Measurements from ENCODE around the gene RCAN3.
"Not testable (repeated sequence)": the region's sequence is repeated elsewhere in the genome, so short reads cannot be mapped to it uniquely, and the experiment has no call there.

The RCAN3 gene

DNA sequence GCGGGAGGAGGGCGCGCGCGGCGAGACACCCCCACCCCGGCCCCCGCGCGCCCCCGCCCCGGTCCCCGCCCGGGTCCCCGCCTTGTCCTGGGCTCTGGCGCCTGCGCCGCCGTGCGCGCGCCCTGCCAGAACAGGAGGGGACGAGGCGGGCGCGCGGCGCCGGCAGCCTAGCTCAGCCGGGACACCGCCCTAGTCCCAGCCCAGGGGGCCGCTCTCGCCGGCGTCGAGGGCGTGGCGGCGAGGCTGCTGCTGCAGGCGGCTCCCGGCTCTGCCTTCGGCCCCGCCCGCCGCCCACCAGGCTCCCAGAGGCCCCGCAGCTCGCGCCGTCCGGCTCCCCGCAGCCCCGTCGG lies at the start of gene RCAN3:
TSS of gene RCAN3 (plus strand) at position 128 of the 350 bp plus-strand sequence. CDS start 11,537 bp downstream, outside the sequence.
- DNase-seq = peak; percentile 80

DNA sequence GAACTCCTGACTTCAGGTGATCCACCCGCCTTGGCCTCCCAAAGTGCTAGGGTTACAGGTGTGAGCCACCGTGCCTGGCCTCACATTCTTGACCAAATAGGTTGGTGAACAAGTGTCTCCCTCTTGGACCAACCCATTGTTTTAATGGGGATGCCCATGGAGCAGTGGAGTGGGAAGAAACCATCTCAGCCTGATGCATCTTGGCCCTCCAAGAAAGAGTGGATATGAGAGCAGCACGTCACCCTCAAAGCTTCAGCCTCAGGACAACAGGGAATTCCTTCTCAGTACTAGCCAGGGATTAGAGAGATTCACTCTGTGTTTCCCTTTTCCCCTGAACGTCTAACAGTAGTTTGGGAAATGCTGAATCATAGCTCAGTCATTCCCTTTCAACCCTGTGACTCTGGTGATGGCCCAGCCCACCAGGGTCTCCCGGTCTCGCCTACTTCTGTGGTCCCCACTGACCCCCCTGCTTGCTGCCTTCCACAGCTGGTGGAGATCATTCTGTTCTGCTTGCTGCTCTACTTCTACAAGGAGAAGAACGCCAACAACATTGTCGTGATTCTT lies 49.6 kb upstream of the RCAN3 start:
- no peak for DNase-seq

DNA sequence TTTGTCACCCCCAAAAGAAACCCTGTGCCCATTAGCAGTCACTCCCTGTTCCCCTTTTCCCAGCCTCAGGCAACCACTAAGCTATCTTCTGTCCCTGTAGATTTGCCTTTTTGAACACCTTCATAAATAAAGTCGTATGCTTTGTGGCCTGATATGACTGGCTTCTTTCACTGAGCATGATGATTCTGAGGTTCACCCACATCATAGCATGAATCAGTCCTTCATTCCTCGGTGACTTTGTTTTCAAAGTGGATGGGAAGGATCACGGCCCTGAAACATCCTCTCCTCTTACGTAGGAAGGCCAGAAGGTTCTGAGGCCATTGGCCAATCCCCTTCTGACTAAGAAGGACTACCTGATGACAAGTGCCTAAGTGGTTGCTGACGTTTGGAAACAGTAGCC lies 48.0 kb upstream of the RCAN3 start:
- no peak for DNase-seq

DNA sequence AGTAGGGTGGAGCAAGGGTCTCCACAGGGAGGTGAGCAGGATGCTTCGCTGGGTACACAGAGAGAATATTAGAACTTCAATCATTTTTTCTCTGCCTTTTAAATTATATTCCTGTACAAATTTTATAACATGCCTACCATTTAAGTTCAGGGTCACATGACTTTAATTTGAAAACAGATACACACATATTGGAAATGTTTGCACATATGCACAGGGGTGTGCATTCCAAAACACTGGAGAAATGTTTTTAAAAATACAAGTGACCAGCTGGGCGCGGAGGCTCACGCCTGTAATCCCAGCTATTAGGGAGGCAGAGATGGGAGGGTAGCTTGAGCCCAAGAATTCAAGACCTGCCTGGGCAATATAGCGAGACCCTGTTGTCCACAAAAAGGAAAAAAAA lies 47.4 kb upstream of the RCAN3 start:
- no peak for DNase-seq

DNA sequence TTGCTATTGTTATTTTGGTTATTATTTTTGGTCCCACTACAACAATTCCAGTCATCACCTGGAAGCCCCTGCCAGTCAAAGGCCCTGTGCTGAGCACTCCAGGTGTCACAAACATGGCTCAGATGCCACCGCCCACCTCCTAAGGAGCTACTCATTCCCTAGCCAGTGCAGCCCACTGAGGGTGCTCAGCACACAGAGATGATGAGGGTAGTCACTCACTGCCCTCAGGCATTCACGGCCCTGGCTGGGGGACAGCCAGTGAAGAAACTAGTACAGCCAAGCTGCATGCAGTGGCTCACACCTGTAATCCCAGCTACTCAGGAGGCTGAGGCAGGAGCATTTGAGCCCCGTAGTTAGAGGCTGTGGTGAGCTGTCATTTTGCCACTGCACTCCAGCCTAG lies 44.8 kb upstream of the RCAN3 start:
- DNase-seq = no peak

DNA sequence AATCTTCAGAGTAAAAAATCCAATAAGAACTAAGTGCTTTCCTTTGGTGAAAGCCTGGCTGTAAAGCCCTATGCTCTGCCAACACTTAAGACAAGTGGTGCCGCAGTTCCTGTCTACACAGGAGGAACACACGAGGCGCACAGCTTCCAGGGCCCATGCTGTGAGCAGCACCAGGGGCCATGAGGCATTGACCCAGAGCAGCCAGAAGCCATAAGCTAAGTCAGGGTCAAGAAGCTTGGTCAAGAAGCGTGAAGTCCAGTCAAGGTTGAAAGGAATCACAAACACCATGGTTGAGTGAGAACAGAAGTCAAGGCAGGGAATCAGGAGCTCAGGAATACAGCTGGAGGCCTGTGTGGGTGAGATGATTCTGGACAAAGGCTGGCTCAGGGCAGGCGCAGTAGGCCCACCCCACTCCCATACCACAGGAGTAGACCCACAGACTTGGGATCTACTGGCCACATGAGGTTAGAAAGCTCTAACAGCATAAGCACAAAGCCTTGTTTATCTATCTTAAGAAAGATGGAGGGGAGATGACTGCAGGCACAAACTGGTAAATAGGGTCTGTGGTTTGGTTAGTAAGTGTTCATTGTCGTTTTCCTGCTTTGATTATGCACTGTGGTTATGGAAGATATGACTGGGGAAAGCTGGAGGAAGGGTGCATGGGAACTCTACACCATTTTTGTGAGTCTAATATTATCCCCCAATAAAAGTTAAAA lies 42.9 kb upstream of the RCAN3 start:
- no peak for DNase-seq

DNA sequence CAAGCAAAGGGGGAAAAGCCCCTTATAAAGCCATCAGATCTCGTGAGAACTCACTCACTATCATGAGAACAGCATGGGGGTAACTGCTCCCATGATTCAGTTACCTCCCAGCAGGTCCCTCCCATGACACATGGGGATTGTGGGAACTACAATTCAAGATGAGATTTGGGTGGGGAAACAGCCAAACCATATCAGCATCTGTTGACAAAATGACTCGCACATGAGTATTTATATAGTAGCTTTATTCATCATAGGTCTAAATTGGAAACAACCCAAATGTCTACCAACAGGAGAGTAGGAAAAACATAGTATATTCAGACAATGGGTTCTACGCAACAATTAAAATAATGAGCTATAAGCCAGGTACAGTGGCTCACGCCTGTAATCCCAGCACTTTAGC lies 40.5 kb upstream of the RCAN3 start:
- DNase-seq = not testable (repeated sequence)

DNA sequence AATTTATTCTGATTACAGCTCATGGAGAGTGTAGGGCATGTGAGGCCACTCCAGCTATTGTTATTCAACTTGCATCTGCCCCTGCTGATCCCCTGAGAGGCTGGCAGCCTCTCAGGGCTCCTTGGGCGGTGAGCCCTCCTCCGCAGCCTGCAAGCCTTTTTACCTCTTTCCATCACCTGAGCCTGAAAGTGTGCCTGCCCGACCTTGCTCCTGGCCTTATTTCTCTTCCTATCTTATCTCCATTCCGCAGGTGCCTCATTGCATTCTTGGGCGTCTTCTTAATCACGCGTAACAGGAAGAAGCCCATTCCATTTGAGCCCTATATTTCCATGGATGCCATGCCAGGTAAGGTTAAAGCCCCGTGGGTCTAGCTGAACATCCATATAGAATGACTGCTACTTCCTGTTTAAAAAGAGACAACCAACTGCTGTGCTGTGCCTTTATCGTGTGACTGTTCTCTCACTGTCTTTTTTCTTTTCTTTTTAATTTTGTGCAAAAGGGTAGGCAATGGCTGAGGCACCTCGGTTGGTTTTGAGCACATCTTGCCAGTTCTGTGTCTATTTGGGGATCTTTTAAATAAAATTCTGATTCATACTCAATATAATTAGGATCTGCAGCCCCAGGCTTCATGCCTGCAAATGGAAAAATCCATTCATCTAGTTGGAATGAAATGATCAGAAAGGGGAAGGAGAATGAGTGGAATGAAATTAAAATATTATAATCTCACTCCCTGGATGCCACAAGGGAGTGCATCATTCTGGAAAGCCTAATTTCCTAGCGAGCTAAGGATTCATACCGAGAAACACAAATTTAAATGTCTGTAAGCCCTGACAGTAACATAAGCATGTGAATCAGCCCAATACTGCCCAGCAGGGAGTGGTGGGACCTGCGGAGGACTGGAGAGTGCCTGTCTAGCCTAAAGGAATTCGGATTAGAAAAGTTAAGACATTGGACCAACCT lies 38.6 kb upstream of the RCAN3 start:
- no peak for DNase-seq

DNA sequence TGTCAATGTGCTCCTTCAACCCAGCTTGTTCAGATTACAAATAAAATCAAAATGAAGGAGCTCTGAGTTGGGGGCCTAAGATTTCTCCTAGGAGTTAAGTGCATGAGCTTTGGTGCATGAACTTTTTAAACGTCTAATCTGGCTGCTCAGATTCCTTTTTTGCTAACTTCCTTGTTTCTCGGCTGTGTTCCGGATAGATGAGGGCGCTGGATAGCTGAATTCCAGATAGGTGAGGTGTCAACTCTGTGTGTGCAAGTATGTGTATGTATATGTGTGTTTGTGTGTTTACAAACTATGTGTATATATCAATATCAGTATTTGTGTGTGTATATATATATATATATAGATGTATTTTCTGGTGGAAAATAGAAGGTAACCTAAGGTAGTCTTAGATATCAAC lies 37.5 kb upstream of the RCAN3 start:
- DNase-seq = no peak

DNA sequence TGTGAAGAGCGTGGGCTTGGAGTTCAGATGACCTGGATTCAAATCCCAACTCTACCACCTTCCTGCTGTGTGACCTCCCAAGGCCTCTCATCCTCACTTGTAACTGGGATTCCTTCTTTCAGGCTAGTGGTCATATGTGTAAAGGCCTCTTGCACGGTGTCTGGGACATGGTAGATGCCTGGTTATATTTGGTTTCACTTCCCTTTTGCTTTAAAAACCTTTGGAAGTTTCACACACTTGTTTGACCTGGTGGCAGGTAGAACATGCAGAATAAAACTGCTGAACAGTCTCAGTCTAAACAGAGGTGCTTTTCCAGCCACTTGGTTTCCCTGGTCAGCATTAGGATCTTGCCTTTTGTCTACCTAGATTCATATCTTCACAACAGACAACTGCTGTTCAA lies 37.0 kb upstream of the RCAN3 start:
- no peak for DNase-seq

DNA sequence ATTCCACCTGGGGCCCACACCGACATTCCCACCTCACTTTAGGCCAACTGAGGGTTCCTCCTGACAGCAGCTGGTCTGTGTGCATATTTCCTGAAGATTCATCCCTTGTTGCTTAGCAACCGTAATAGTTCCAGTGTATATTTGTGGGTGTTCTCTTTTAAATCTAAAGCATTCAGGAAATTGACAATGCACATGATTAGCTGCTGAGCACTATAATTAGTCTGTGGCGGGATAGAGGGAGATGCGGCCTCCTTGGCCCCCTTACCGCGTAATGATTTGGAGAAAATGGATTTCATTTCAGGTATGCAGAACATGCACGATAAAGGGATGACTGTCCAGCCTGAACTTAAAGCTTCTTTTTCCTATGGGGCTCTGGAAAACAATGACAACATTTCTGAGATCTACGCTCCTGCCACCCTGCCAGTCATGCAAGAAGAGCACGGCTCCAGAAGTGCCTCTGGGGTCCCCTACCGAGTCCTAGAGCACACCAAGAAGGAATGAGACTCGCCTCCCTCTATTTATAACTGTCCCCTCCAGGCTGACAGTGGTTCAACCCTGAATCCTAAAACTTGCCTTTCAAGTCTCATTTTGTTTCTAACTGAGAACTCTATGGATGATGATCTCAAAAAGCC lies 33.8 kb upstream of the RCAN3 start:
- no peak for DNase-seq

DNA sequence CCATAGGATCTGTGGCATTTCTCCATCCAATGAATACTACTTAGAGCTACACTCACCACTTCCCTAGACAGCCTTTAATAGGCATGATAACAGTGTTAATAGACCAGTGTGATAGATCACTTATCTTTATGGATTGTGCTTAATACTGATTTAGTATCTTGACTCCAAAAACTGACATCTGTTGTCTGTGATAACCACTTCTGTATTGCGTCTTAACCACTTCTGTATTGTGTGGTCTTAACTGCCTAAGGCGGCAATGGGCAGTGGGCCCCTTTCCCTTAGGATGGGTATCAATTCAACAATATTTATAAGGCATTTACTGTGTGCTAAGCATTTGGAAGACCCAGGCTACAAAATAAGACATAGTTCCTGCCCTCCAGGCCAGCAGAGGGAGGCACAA lies 32.0 kb upstream of the RCAN3 start:
- no peak for DNase-seq

DNA sequence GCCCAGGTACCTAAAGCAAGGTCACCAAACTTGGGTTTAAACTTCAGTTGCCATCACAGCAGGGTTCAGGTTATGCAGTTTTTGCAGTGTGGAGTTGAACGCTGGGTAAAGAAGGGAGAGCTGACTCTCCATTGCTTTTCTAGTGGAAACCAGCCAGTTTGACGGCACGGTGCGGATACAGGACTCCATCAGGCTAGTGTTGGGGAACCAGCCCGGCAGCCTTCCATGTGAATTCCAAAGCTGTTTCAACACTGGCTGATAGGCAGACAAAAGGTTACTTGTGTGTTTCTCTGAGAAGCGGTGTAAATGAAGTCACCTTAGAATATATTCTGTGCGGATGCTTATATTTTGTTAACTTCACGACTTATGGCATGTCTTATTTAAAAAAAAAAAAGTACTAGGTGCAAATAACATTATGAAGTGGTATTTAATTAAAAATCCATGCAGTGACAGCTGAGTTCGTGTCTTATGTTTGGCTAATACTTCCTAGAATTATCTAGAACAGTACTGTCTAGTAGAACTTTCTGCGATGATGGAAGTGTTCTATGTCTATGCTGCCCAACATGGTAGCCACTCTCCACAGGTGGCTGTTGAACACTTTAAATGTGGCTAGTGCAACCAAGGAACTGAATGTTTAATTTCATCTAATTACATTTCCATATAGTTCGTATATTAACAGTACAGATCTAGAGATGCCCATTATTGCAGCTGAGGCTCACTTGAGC lies 29.9 kb upstream of the RCAN3 start:
- DNase-seq = no peak

DNA sequence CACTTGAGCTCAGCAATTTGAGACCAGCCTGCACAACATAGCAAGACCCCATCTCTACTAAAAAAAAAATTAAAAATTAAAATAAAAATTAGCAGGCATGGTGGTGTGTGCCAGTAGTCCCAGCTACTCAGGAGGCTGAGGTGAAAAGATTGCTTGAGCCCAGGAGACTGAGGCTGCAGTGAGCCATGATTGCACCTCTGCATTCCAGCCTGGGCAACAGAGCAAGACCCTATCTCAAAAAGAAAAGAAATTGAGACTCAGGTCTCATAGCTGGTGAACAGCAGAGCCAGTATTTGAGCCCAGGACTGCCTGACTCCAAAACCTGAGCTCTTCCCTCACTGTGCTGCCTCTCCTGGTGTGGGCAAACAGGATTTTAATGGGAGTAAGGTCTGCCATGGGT lies 28.4 kb upstream of the RCAN3 start:
- no peak for DNase-seq

DNA sequence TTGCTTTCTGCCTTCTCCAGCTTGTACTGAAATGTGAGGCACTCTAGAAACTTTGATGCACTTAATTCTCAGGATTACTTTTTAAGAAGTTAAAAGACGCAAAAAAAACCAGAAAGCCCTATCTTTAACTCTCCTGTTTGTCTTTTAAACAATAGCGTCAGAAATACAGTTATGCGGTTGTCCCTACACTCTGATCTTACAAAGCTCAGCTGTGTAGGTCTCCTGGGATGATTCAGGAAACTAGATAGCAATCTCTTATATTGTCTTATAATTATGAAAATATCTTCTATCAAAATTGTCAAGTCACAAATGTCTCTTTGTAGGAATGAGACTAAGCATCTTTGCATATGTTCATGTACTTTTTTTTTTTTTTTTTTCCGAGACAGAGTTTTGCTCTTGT lies 26.9 kb upstream of the RCAN3 start:
- no peak for DNase-seq

DNA sequence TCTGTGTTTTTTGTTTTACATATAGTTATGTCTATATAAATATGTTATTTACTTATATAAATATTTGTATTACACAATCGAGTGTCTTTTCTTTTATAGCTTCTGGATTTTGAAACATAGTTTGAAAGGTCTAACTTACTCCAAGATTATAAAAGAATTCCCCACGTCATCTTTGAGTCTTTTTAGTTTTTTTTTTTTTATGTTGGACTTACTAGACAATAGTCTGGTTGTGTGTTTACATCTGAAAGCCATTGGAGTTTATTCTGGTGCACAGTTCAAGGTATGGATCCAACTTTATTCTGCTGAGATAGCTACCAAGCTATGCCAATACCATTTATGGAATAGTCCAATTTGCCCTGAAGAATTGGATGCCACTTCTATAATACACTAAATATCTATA lies 26.1 kb upstream of the RCAN3 start:
- DNase-seq = no peak

DNA sequence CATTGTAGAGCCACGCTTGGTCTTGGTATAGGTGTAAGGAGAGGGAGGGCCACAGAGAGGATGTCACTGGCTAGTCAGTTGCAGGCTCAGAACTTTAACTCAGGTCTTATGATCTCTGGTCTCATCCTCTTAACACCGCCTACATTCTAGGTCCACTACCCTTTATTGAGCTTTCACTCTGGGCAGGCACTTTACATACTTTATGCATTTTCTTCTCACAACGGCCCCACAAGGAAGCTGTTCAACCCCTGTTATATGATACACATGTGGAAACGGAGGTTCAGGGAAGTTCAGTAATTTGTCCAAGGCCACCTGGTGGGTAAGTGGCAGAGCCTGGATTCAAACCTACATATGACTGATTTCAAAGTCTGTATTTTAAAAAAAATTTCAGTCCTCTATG lies 25.3 kb upstream of the RCAN3 start:
- DNase-seq = no peak

DNA sequence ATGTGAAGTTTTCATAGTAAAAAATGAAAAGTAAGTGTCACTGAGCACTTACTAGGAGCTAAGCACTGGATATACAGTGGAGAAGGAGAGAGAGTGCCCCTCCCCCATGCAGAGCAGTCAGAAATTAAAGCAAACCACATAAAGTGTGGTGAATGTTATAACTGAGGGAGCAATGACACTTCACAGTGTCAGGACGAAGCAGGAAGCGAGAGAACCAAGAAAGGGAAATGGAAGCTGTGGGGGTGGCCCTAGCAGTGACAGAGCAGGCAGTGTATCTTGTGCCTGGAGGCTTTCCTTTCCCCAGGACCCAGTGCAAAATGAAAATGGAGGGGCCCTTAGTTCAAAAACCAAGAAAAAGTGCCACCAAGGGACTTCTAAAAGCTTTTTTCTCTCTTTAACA lies 21.5 kb upstream of the RCAN3 start:
- DNase-seq = peak; percentile 27

DNA sequence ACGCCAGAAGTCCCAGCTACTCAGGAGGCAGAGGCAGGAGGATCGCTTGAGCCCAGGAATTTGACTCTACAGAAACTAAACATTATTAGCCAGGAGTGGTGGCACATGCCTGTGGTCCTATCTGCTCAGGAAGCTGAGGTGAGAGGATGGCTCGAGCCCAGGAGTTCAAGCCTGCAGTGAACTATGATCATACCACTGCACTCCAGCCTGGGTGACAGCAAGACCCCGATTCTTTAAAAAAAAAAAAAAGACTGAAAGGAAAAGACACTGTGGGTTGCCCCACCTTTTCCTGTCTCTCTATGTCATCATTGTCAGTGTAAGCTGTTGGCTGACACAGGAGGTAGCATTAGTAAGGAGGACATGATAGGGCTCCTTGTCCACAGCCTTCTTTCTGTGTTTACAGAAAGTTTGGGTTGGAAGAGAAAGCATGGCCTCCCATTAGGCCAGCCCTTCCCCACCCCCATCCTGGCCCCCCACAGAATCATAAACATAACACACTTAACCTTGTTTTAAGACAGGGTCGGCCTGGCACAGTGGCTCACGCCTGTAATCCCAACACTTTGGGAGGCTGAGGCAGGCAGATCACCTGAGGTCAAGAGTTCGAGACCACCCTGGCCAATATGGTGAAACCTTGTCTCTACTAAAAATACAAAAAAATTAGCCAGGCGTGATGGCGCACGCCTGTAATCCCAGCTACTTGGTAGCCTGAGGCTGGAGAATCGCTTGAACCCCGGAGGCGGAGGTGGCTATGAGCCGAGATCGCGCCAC lies 20.6 kb upstream of the RCAN3 start:
- DNase-seq = no peak

DNA sequence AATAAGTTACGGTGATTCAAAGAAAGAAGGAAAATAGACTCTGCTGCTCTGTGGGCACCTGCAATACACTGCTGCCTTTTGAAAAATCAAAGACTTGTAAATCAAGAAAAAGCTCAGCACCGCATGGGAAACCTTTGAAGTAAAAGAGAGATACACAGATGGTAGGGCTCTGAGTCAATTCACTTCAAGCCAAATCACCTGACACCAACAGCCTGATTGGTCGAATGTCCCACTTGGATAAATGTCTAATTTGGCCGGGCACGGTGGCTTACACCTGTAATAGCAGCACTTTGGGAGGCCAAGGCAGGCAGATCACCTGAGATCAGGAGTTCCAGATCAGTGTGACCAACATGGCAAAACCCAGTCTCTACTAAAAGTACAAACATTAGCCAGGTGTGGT lies 19.2 kb upstream of the RCAN3 start:
- no peak for DNase-seq

DNA sequence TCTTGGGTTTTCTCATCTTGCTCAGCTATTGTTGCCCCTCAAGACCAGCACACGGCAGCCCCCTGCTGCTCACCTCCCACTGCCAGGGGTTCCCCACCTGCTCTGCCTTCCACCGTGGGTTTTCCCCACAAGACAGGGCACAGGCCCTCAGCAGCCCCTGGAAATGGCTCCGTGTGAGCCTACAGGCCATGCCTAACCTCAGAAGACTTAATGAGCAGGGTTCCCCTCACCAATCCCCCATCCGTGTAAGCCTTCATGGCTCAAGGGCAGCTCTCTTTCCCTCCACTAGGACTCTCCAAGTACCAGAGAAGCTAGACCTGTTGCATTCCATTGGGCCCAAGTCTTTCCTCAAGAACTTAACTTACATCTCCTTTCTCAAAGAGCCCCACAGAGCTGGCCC lies 18.4 kb upstream of the RCAN3 start:
- DNase-seq = no peak
